Stimulated activated naive B cell treated with anti-CD40 and anti-IgM and Interleukin-4, amounts not matched to agents 10 μg/mL and 1 μg/mL and 100 μg/mL, for 72 hours (primary cell): ENCODE measurements around the gene KIF6.

Experiments
- ATAC-seq, 2 donors: fragments of 150-1000 bp; cut with Tn5 transposase; replicated peaks; 2 replicates each; pipeline ENCODE4 v1.10.0; 2021; ENCODE audit warnings: moderate library complexity in 1 of 2
- DNase-seq: peaks from one replicate; pipeline ENCODE4 v3.0.0; 2021
- H3K27ac Mint-ChIP-seq: one replicate; pipeline ENCODE4 v1.8.0; 2022; ENCODE audit warnings: mild to moderate bottlenecking, mixed read lengths
- H3K27me3 Mint-ChIP-seq, 2 donors: one replicate each; pipeline ENCODE4 v1.8.0; 2022; ENCODE audit warnings: mixed read lengths in 2 of 2
- H3K36me3 Mint-ChIP-seq, 2 donors: one replicate each; pipeline ENCODE4 v1.8.0; 2022; ENCODE audit warnings: mixed read lengths in 2 of 2, mild to moderate bottlenecking in 1 of 2
- H3K4me1 Mint-ChIP-seq, 2 donors: one replicate each; pipeline ENCODE4 v1.8.0; 2022; ENCODE audit warnings: mixed read lengths in 2 of 2, mild to moderate bottlenecking in 1 of 2
- H3K4me3 Mint-ChIP-seq, 2 donors: one replicate each; pipeline ENCODE4 v1.8.0; 2022; ENCODE audit warnings: mild to moderate bottlenecking in 2 of 2, mixed read lengths in 2 of 2, moderate library complexity in 1 of 2
- H3K9me3 Mint-ChIP-seq, 2 donors: one replicate each; pipeline ENCODE4 v1.8.0; 2022; ENCODE audit warnings: mixed read lengths in 2 of 2, mild to moderate bottlenecking in 1 of 2

KIF6 gene

DNA sequence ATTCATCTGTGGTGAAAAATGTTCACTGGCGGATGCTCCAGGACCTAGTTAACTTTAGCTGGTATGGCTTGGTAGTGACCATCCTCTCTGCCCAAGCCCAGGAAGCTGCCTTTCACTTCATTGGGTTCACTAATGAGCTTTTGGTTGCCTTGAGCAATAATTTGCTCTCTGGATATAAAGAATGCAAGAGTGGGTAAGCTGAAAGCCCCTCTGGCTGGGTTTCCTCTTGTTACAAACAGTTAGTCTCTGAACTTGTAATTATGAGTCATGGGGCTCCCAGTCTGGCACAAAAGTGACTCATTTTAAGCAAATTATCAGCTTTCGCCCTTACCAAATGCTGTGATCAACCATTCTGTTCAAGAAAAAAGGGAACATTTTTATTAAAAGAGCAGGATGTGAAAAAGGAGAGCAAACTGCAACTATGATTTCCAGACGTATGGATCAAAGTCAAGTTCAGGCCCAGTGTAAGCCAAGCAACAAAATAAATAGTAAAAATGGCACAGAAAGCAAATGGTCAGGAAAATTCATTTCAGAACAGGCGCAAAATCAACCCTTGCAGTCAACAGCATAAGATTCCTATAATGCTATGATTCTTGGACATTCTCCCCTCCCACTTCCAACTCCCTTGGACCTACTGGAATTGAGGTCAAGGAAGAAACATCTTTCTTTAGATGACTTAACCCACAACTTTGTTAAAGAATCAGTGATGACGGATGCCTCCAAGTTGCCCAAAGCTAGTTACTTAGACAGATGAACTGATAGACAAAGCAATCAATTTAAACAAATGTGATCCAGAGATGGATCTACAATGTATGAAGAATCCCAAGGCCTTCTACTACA, 272.7 kb downstream of the KIF6 start:
- Mint-ChIP-seq H3K9me3 (peaks cover 4 to 6% of the 10 kb centered on the region in 2 donors), H3K36me3 (peaks cover 1 to 5% of the 10 kb centered on the region in 2 donors), H3K4me1 (no peaks in the 10 kb centered on the region), H3K27me3 (peaks cover 37 to 51% of the 10 kb centered on the region in 2 donors), H3K27ac (no peak overlapping the region), H3K4me3 (no peak overlapping the region)
- no peak for DNase-seq
- peak in 1 of 2 donors; percentile 57 for ATAC-seq

DNA sequence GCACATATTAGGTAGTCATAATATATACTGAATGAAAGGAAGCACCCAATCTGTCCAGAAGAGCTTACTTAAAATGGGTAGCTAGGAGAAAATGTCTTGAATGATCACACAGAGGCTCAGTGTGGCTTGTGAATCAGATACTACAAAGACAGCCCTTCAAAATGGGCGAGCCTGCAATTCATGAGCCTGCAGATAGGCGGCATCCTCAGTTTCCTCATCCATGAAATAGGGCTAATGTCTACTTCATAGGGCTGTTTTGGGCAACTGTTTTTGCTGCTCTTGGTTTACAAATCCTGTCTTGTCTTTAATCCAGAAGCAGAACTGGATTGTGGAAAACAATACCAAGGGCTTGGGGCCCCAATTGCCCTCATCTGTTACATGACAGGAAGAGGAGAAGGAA, 273.4 kb downstream of the KIF6 start:
- Mint-ChIP-seq H3K27me3 (peaks cover 43 to 53% of the 10 kb centered on the region in 2 donors), H3K36me3 (peaks cover 1 to 5% of the 10 kb centered on the region in 2 donors), H3K4me3 (no peak overlapping the region), H3K9me3 (peaks cover 4 to 6% of the 10 kb centered on the region in 2 donors), H3K4me1 (no peaks in the 10 kb centered on the region), H3K27ac (no peak overlapping the region)
- ATAC-seq: peak in 1 of 2 donors; percentile 47
- no peak for DNase-seq

DNA sequence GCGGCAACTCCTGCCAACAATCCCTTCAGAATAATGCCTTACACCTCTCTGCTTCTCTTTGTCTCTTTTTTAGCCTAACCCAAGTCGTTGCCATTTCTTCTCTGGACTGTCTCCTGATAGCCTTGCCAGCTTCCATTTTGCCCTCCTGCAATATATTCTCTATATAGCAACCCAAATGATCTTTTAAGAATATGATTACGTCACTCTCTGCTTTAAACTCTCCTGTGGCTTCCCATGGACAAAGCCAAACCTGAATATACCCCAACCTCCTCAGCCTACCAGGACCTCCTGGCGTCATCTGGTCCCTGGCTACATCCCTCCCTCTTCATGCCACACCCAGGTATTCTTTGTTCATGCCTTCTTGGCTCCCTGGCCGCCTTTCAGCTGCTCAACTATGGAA, 276.2 kb downstream of the KIF6 start:
- no peak for ATAC-seq
- Mint-ChIP-seq H3K4me3 (no peak overlapping the region), H3K27ac (no peak overlapping the region), H3K4me1 (no peaks in the 10 kb centered on the region), H3K36me3 (peaks cover 0 to 1% of the 10 kb centered on the region in 2 donors), H3K27me3 (peaks cover 44 to 55% of the 10 kb centered on the region in 2 donors), H3K9me3 (peaks cover under 1 to 2% of the 10 kb centered on the region in 2 donors)
- no peak for DNase-seq

DNA sequence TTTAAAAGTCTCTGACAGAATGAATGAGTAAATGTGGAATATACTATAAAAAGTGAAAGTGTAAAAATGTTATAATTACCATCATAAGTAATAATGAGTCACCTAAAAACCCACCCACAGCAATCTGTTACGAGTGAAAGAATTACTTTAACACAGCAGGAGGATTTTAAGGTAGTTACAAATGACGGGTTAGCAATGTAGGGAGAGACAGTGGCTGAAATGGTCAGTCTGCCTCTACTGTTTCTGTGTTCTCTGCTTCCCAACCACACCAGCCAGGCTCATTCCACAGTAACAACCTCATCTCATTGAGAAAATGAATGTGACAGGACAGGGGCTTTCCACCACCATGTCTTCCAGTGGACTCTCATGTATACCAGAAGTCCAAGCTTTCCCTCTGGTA, 278.3 kb downstream of the KIF6 start:
- no peaks in the 10 kb centered on the region for H3K9me3 Mint-ChIP-seq
- ATAC-seq (no peak), DNase-seq (no peak)
- peaks cover 39 to 48% of the 10 kb centered on the region in 2 donors for H3K27me3 Mint-ChIP-seq
- H3K27ac Mint-ChIP-seq: no peak overlapping the region
- H3K4me3 Mint-ChIP-seq: no peak overlapping the region
- no peaks in the 10 kb centered on the region for H3K36me3 Mint-ChIP-seq
- H3K4me1 Mint-ChIP-seq: no peaks in the 10 kb centered on the region

DNA sequence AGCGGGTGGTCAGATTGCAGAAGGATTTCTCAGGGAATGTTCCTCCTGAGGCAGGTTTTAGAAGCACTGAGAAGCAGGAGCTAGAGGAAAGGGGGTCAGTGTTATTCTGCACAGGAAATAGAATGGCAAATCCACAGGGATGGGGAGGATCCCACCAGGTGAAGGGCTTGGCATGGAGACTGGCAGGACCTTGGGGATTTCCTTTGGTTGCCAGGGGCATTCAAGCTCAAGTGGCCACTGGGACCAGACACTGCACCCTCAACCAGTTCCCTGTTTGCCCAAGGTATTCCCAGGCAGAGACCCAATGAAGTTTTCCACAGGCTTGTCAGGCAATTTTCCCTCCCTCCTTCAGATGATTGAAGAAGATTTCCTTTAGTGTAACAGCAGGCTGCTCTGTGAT, 279.5 kb downstream of the KIF6 start:
- Mint-ChIP-seq H3K9me3 (no peaks in the 10 kb centered on the region), H3K4me1 (no peaks in the 10 kb centered on the region), H3K36me3 (no peaks in the 10 kb centered on the region), H3K27me3 (peaks cover 35 to 44% of the 10 kb centered on the region in 2 donors), H3K4me3 (no peak overlapping the region), H3K27ac (no peak overlapping the region)
- ATAC-seq (no peak), DNase-seq (no peak)

DNA sequence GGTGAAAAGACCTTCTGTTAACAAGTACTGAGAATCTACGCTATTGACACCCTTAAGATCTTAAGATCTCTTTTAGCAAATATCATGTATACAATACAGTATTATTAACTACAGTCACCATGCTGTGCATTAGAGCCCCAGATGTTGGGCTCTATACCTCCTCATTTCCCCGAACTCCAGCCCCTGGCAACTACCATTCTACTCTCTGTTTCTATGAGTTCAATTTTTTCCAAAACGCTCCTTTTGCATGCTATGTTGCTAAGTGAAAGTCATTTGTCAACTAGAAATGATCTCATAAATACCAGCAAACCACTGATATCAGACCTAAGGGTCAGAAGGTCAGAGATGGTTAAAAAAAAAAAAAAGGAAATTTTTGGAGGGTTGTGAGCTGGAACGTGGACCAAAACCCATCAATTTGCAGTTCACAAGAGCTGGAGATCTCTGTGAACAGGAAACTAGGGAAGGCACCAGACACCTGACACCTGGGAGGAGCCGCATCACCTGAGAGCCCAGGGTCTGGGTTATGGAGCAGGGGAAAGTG, 280.7 kb downstream of the KIF6 start:
- ATAC-seq: peak in 1 of 2 donors; percentile 53
- no peaks in the 10 kb centered on the region for H3K4me1 Mint-ChIP-seq
- no peak overlapping the region for H3K4me3 Mint-ChIP-seq
- peaks cover 34 to 49% of the 10 kb centered on the region in 2 donors for H3K27me3 Mint-ChIP-seq
- H3K9me3 Mint-ChIP-seq: no peaks in the 10 kb centered on the region
- DNase-seq: no peak
- no peaks in the 10 kb centered on the region for H3K36me3 Mint-ChIP-seq
- H3K27ac Mint-ChIP-seq: no peak overlapping the region

DNA sequence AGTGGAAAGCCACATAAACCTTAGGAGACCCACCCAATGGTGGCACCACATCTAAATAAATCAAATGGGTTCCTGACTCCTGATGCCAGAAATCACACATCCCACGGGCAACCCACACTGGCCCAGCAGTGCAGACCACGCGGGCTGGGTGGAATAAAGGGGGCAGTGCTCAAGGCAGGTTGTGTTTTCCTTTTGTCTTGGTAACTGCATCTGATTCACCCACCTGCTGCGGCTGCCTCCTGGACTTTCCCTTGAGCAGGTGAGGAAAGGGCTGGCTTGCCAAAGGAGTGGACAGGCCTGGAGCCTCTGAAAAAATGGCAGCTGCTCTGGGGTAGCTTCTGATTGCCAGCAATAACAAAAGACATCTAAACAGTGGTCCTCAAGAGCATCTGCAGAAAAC, 283.2 kb downstream of the KIF6 start:
- no peaks in the 10 kb centered on the region for H3K4me1 Mint-ChIP-seq
- ATAC-seq (no peak), DNase-seq (no peak)
- H3K36me3 Mint-ChIP-seq: no peaks in the 10 kb centered on the region
- H3K27ac Mint-ChIP-seq: no peak overlapping the region
- no peaks in the 10 kb centered on the region for H3K9me3 Mint-ChIP-seq
- H3K27me3 Mint-ChIP-seq: peaks cover 14 to 35% of the 10 kb centered on the region in 2 donors
- H3K4me3 Mint-ChIP-seq: no peak overlapping the region

DNA sequence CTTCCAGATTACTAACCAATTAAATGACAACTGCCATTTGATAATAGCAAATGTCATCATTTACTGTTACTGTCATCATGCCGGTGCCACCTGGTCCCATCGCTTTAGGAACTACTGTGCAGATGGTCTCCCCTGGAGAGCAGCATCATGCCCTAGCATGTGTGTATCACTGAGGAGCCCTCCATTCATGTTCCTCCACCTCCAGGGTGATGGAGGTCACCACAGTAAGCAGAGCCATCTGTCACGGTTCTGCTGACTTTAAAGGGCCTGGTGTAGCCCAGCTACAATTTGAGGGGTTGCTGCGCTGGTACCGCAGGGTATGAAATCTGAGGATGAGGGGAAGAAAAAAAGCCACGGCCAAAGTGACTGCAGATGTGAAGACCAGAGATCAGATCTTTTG, 283.9 kb downstream of the KIF6 start:
- DNase-seq: no peak
- no peak overlapping the region for H3K27ac Mint-ChIP-seq
- H3K36me3 Mint-ChIP-seq: no peaks in the 10 kb centered on the region
- no peak overlapping the region for H3K4me3 Mint-ChIP-seq
- H3K27me3 Mint-ChIP-seq: peaks cover 14 to 40% of the 10 kb centered on the region in 2 donors
- ATAC-seq: no peak
- H3K9me3 Mint-ChIP-seq: peaks cover 0 to 4% of the 10 kb centered on the region in 2 donors
- no peaks in the 10 kb centered on the region for H3K4me1 Mint-ChIP-seq

DNA sequence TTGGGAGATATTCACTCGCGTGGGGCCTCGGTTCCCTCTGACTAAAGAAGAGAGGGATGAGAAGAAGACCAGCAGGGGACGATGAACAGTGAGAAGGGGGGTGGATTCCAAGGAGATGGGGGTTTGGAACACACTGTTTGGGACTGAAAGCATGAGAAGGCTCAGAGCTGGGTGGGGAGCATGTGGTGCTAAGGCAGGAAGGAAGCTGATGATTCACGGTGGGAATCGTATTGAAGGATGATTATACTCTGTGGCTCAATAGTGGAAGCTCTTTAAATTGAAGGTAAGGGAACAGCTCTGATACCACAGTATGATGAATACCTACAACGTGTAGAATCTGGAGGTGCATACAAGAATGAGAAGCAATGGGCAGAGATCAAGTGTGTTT, 285.2 kb downstream of the KIF6 start:
- Mint-ChIP-seq H3K9me3 (peaks cover 0 to 6% of the 10 kb centered on the region in 2 donors), H3K4me3 (no peak overlapping the region), H3K4me1 (no peaks in the 10 kb centered on the region), H3K36me3 (no peaks in the 10 kb centered on the region), H3K27ac (no peak overlapping the region), H3K27me3 (peaks cover 9 to 39% of the 10 kb centered on the region in 2 donors)
- ATAC-seq (no peak), DNase-seq (no peak)

DNA sequence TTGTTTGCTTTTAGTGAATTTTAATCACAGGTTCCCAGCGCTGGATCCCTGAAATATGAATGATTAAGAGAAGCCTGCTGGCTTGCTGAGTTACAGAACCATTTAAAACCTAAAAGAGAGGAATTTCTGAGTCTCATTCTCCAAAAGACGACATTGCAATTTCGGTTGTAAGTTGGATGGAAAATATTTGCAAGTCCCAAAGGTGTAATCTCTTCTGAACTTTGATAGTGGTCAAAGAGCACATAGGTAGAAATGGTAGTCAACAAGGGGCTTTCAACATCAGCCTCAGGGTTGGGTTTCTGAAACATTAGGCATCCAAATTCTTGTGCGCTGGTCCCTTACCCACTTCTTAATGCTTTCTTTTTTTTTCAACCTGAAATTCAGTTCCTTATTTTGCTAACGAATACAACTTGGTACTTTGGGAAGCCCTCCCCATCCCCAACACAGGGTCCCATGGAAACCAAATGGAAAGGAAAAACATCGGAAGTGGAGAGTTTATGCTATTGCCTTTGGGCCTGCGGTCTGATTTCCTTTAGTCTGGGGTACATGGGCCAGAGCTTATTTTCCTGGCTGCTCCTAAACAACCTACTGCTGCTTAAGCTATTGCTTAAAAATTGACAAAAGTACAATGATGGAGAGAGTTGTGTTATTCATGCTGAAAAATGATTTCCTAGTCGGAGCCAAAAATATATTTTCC, 285.7 kb downstream of the KIF6 start:
- DNase-seq: no peak
- H3K27ac Mint-ChIP-seq: no peak overlapping the region
- peaks cover 0 to 6% of the 10 kb centered on the region in 2 donors for H3K9me3 Mint-ChIP-seq
- H3K27me3 Mint-ChIP-seq: peaks cover 11 to 39% of the 10 kb centered on the region in 2 donors
- ATAC-seq: no peak
- H3K4me1 Mint-ChIP-seq: no peaks in the 10 kb centered on the region
- no peaks in the 10 kb centered on the region for H3K36me3 Mint-ChIP-seq
- no peak overlapping the region for H3K4me3 Mint-ChIP-seq

DNA sequence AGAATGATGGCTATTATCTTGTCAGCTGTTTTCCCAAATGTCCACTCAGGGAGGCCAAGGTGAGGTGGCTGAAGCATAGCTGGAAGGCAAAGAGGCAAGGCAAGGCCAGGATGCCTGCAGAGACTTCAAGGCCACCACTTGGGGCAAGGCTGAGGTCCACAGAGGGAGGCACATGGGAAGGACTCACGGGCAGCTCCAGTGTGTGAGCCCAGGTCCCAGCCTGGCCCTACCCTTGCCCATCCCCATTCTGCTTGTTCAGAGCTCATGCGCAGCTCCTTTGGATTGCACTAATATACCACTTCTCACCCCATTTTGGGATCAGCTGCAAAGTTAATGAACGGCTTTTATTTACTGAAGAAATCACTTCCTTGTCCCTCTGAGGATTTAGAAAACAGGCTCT, 291.6 kb downstream of the KIF6 start:
- ATAC-seq (no peak), DNase-seq (no peak)
- H3K4me3 Mint-ChIP-seq: no peak overlapping the region
- H3K27me3 Mint-ChIP-seq: peaks cover 26% of the 10 kb centered on the region in 2 donors
- no peak overlapping the region for H3K27ac Mint-ChIP-seq
- H3K9me3 Mint-ChIP-seq: peaks cover 4 to 9% of the 10 kb centered on the region in 2 donors
- no peaks in the 10 kb centered on the region for H3K36me3 Mint-ChIP-seq
- peaks cover 2 to 12% of the 10 kb centered on the region in 2 donors for H3K4me1 Mint-ChIP-seq

DNA sequence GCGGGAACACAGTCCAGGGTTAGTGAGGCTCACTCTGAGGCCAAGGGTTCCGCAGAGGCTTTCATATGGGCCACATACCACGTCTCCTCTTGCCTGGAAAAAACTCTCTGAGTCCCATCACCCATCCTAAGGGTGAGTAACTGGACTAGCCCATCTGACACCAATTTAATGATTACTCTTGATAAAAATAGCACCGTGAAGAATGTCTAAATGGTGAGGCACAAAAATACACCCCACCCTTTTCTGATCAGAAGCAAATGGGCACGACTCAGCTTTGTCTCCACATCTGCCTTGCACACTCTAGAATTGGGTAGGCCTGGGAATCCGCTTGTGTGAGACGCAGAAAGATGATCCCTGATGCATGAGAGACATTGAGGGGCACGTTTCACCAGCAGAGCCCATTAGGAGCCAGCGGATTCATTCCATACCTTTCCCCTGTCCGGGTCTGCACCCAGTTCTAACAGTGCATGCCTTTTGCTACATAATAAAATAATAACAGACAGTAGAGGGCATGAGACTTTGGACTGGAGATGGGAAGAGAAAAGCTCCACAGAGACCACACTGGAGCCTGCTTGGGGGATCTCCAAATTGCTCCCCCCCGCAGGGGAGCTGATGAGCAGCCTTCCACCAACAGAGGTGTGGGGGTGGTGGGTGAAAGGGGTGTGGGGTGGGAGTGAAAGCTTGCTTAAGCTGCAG, 292.7 kb downstream of the KIF6 start:
- no peak overlapping the region for H3K4me3 Mint-ChIP-seq
- DNase-seq: no peak
- peaks cover 26% of the 10 kb centered on the region in 2 donors for H3K27me3 Mint-ChIP-seq
- peaks cover 4 to 9% of the 10 kb centered on the region in 2 donors for H3K9me3 Mint-ChIP-seq
- H3K4me1 Mint-ChIP-seq: peaks cover 2 to 12% of the 10 kb centered on the region in 2 donors
- no peak for ATAC-seq
- H3K36me3 Mint-ChIP-seq: no peaks in the 10 kb centered on the region
- no peak overlapping the region for H3K27ac Mint-ChIP-seq

DNA sequence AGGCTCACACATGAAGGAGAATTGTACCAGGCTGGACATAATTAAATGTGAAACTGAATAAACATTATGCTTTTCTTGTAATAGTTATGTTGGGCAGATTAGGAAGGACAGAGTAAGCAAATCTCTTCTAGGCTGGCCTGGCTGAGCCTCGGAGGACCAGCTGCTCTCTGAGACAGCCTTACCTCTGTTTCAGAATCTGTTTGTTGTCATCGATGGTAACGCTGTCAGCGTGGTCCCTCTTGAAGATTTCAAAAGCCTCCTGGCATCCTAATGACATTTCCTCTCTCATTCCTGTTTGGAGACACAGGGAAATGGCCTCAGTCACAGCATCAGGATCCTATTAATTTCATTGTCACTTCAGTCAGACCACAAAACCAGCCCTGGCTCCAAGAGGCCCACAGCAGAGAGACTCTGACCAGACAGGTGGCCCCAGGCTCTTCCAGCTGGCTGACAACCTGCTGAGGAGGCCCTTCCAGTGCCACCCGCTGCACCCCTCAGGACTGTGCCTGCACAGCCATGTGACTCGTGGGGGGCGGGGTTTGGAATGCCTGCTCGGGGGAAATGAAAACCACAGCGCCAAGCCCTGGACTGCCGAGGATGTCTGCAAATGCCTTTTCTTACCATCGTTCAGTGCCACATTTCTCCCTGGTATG, 294.2 kb downstream of the KIF6 start:
- ATAC-seq (no peak), DNase-seq (no peak)
- no peak overlapping the region for H3K4me3 Mint-ChIP-seq

DNA sequence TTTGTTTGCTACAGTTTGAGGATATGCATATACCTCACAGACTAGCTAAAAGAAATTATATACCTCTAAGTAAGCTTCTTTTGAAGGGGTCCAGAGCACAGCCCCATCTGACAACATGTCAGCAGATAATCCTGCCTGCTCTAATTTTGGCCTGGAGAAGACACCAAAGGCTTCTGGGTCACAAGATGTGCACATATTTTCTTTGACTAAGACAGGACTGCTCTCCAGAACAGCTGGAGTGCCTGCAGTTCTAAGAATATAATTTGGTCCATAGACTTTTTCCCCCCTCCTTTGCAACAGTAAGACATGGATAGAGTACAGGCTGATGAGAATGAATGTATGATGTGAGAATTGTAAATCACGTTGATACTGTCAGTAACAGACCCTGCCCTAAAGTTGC, 294.8 kb downstream of the KIF6 start:
- H3K4me3 Mint-ChIP-seq: no peak overlapping the region
- DNase-seq (no peak), ATAC-seq (no peak)
- H3K27ac Mint-ChIP-seq: no peak overlapping the region
- H3K36me3 Mint-ChIP-seq: no peaks in the 10 kb centered on the region
- H3K9me3 Mint-ChIP-seq: peaks cover 3 to 4% of the 10 kb centered on the region in 2 donors
- peaks cover 9 to 18% of the 10 kb centered on the region in 2 donors for H3K4me1 Mint-ChIP-seq
- H3K27me3 Mint-ChIP-seq: peaks cover 16 to 26% of the 10 kb centered on the region in 2 donors

More for the DNA sequence above, 294.2 kb downstream of the KIF6 start:
- H3K9me3 Mint-ChIP-seq: peaks cover 3 to 4% of the 10 kb centered on the region in 2 donors
- peaks cover 18 to 26% of the 10 kb centered on the region in 2 donors for H3K27me3 Mint-ChIP-seq
- H3K27ac Mint-ChIP-seq: no peak overlapping the region
- no peaks in the 10 kb centered on the region for H3K36me3 Mint-ChIP-seq
- H3K4me1 Mint-ChIP-seq: peaks cover 8 to 18% of the 10 kb centered on the region in 2 donors
